OCI-LY1 (cell line): ENCODE measurements around the gene GNG11.

Experiments
- H2AFZ ChIP-seq: fragments of 200-600 bp; sonication (generic), shearing (Covaris generic); 2 replicates; pipeline ENCODE4 v1.6.0; 2014; ENCODE audit warnings: antibody characterized with exemption, mild to moderate bottlenecking, low read length
- H3F3A ChIP-seq: fragments of 200-600 bp; sonication (generic), shearing (Covaris generic); 2 replicates; pipeline ENCODE4 v1.6.0; 2014; ENCODE audit warnings: mild to moderate bottlenecking, antibody characterized with exemption, low read length, moderate library complexity; ENCODE audit not compliant: insufficient read depth
- H3K27ac ChIP-seq: fragments of 200-600 bp; sonication (generic); 2 replicates; pipeline ENCODE4 v1.5.1; 2014; ENCODE audit warnings: low read length, mixed run types, mild to moderate bottlenecking, low read depth; ENCODE audit not compliant: poor library complexity, severe bottlenecking
- H3K27me3 ChIP-seq: fragments of 200-600 bp; sonication (generic); 2 replicates; pipeline ENCODE4 v1.6.0; 2014; ENCODE audit warnings: antibody characterized with exemption, mild to moderate bottlenecking, low read length, moderate library complexity; ENCODE audit not compliant: insufficient read depth
- H3K36me3 ChIP-seq: fragments of 200-600 bp; sonication (generic); 2 replicates; pipeline ENCODE4 v1.6.1; 2014; ENCODE audit warnings: mild to moderate bottlenecking, antibody characterized with exemption, low read length, moderate library complexity, mixed read lengths; ENCODE audit not compliant: insufficient read depth
- H3K4me1 ChIP-seq: fragments of 200-600 bp; sonication (generic); 2 replicates; pipeline ENCODE4 v1.5.1; 2014; ENCODE audit warnings: mild to moderate bottlenecking, low read length, moderate library complexity; ENCODE audit not compliant: insufficient read depth, severe bottlenecking
- H3K4me2 ChIP-seq: fragments of 200-600 bp; sonication (generic), shearing (Covaris generic); 2 replicates; pipeline ENCODE4 v1.6.1; 2014; ENCODE audit warnings: low read length
- H3K4me3 ChIP-seq: fragments of 200-600 bp; sonication (generic); 2 replicates; pipeline ENCODE4 v1.5.1; 2014; ENCODE audit warnings: low read length, low read depth, mild to moderate bottlenecking, mixed read lengths; ENCODE audit not compliant: poor library complexity, severe bottlenecking
- H3K79me2 ChIP-seq: fragments of 200-600 bp; shearing (Covaris generic); 2 replicates; pipeline ENCODE4 v1.6.1; 2016; ENCODE audit warnings: mixed run types, low read length, mixed read lengths; ENCODE audit not compliant: insufficient read depth
- H3K9ac ChIP-seq: fragments of 200-600 bp; sonication (generic), shearing (Covaris generic); 2 replicates; pipeline ENCODE4 v1.6.1; 2014; ENCODE audit warnings: mild to moderate bottlenecking, low read length, mixed read lengths
- H3K9me2 ChIP-seq: fragments of 200-600 bp; sonication (generic), shearing (Covaris generic); 2 replicates; pipeline ENCODE4 v1.6.1; 2014; ENCODE audit warnings: low read depth, mild to moderate bottlenecking, low read length, mixed read lengths
- H3K9me3 ChIP-seq: fragments of 200-600 bp; shearing (Covaris generic); 2 replicates; pipeline ENCODE4 v1.6.1; 2014; ENCODE audit warnings: low read length, mixed read lengths
- H4K20me1 ChIP-seq: fragments of 200-600 bp; sonication (generic), shearing (Covaris generic); 2 replicates; pipeline ENCODE4 v1.6.0; 2016; ENCODE audit warnings: mild to moderate bottlenecking, low read length; ENCODE audit not compliant: insufficient read depth
- EZH2 ChIP-seq: fragments of 200-600 bp; sonication (generic), shearing (Covaris generic); IDR thresholded peaks from 2 replicates; pipeline ENCODE4 v1.8.0; 2017; ENCODE audit warnings: borderline replicate concordance, mixed run types, mild to moderate bottlenecking, antibody characterized with exemption, low read length, moderate library complexity, mixed read lengths
- TF ChIP-seq, protein P1 (sequence below): fragments of 200-600 bp; sonication (generic), shearing (Covaris generic); IDR thresholded peaks from 2 replicates; pipeline ENCODE4 v1.5.1; 2017; ENCODE audit warnings: mild to moderate bottlenecking, antibody characterized with exemption, low read length, moderate library complexity, mixed read lengths

Gene GNG11

DNA sequence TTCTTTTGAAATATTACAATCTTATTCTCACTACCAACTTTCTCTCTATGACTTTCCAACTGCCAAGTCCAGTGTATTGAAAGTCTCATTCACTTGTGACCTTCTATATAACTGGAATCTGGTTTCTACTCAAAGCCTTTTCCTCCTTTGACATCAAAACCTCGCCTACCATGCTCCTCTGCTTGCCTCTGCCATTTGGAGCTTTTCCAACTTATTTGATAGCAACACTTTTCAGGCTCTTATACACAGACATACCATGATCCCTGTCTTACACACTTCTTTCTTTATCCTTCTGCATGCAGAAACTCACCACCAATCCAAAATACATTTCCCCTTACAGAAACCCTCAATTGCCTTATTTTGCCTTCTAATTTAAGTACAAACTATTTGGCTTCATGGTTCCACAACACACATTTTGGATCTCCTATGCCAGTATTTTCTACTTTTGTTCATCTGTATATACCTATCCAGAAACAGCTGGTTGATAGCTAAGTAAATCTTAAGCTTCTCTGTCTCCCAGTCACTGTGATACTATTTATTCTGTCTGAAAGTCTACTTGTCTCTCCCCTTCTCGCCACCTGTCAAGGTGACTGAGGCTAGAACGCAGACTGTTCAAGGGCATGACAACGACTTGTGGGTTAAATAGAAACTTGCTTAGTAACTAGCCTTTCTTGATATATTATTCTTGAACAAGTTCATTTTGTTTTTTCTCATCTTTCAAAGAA is 22.4 kb downstream of the GNG11 start:
- Histone ChIP-seq H3K79me2 (no peaks in the 10 kb centered on the region), H3K9me2 (no peaks in the 10 kb centered on the region), H3F3A (no peaks in the 10 kb centered on the region), H3K27ac (no peak overlapping the region), H4K20me1 (no peaks in the 10 kb centered on the region), H3K27me3 (no peaks in the 10 kb centered on the region), H3K9me3 (no peaks in the 10 kb centered on the region), H3K9ac (no peak overlapping the region), H3K4me1 (peaks cover 4% of the 10 kb centered on the region), H3K4me3 (no peak overlapping the region), H2AFZ (no peak overlapping the region), H3K4me2 (no peak overlapping the region), H3K36me3 (no peaks in the 10 kb centered on the region)
- TF ChIP-seq EZH2, result no peak

DNA sequence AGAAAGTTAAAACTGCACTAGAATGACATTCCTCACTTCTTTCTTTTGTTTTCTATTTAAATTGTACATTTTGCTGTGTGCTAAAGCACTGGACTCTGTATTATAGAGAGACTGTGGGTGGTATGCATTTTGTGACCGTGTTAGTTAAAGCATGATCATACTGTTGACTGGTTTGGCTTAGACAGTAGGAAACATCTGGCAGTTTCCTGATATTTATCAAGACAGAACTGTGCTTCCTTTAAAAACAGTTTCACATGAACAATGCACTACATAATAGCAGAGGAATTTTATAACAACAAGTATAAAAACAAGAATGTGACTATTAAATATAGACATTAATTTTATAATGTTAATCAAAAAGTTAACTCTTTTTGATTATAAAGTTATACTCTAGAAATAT is 23.1 kb downstream of the GNG11 start:
- Histone ChIP-seq H3K9me3 (no peaks in the 10 kb centered on the region), H3K4me3 (no peak overlapping the region), H3F3A (no peaks in the 10 kb centered on the region), H3K27ac (no peak overlapping the region), H3K4me2 (no peak overlapping the region), H3K79me2 (no peaks in the 10 kb centered on the region), H3K9ac (no peak overlapping the region), H3K9me2 (no peaks in the 10 kb centered on the region), H3K4me1 (peaks cover 4% of the 10 kb centered on the region), H4K20me1 (no peaks in the 10 kb centered on the region), H2AFZ (no peak overlapping the region), H3K27me3 (no peaks in the 10 kb centered on the region), H3K36me3 (no peaks in the 10 kb centered on the region)
- TF ChIP-seq, protein P1, sequence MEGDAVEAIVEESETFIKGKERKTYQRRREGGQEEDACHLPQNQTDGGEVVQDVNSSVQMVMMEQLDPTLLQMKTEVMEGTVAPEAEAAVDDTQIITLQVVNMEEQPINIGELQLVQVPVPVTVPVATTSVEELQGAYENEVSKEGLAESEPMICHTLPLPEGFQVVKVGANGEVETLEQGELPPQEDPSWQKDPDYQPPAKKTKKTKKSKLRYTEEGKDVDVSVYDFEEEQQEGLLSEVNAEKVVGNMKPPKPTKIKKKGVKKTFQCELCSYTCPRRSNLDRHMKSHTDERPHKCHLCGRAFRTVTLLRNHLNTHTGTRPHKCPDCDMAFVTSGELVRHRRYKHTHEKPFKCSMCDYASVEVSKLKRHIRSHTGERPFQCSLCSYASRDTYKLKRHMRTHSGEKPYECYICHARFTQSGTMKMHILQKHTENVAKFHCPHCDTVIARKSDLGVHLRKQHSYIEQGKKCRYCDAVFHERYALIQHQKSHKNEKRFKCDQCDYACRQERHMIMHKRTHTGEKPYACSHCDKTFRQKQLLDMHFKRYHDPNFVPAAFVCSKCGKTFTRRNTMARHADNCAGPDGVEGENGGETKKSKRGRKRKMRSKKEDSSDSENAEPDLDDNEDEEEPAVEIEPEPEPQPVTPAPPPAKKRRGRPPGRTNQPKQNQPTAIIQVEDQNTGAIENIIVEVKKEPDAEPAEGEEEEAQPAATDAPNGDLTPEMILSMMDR, result no peak
- no peak for TF ChIP-seq EZH2

DNA sequence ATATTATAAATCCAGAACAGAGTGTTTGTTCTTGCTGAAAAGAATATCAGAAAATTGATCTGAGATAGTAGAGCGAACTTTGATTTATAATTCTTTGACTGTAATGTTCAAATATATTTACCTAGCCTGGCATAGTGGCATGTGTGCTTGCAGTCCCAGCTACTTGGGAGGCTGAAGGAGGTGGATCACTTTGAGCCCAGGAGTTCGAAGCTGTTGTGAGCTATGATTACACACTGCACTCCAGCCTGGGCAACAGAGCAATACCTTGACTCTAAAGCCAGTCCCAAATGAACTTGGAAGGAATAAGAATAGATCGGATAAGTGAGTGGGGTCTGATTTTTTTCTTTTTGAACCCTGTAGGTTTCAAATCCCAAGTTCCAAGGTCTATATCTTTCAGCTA is 23.5 kb downstream of the GNG11 start:
- Histone ChIP-seq H3K79me2 (no peaks in the 10 kb centered on the region), H2AFZ (no peak overlapping the region), H4K20me1 (no peaks in the 10 kb centered on the region), H3K4me1 (peaks cover 4% of the 10 kb centered on the region), H3K9me3 (no peaks in the 10 kb centered on the region), H3K4me3 (no peak overlapping the region), H3K27ac (no peak overlapping the region), H3K4me2 (no peak overlapping the region), H3K9me2 (no peaks in the 10 kb centered on the region), H3K9ac (no peak overlapping the region), H3K36me3 (no peaks in the 10 kb centered on the region), H3K27me3 (no peaks in the 10 kb centered on the region), H3F3A (no peaks in the 10 kb centered on the region)
- TF ChIP-seq, protein P1, result no peak
- TF ChIP-seq EZH2, result no peak
